B cell (primary cell): ENCODE results near the gene TMEM260. TPM values are rescaled to one million over a fixed set of nuclear protein-coding genes. Genes with fewer than 3 reads are reported as not detected.

ENCODE experiments used
- ATAC-seq: fragments of 200-7000 bp; cut with Tn5 transposase; one replicate; pipeline ENCODE4 v1.10.0; 2021; ENCODE audit warnings: low read depth, mild to moderate bottlenecking, moderate number of reproducible peaks, moderate library complexity
- CTCF ChIA-PET: fragments of 350-600 bp; sonication (Branson Sonifier 250); formaldehyde crosslinking; loops from one replicate; lab custom pipeline; 2021; ENCODE audit warnings: antibody characterized with exemption, inconsistent platforms; lab: Charles Lee
- POLR2A ChIA-PET: fragments of 350-600 bp; sonication (Branson Sonifier 250); formaldehyde crosslinking; loops from one replicate; lab custom pipeline; 2021; ENCODE audit warnings: antibody characterized with exemption; lab: Charles Lee
- DNase-seq: peaks from one replicate; pipeline ENCODE4 v3.0.0; 2013
- H2AFZ ChIP-seq: 2 replicates; pipeline ENCODE4 v1.6.1; 2012; ENCODE audit warnings: mild to moderate bottlenecking, low read depth, low read length; ENCODE audit not compliant: insufficient read depth, poor library complexity, severe bottlenecking
- H3K27ac ChIP-seq, 2 donors: 1 replicate in 1 of 2; 2 replicates in 1 of 2; pipeline ENCODE4 v1.5.1; 2012 to 2013; ENCODE audit warnings: low read length in 2 of 2, mild to moderate bottlenecking in 2 of 2, moderate library complexity in 1 of 2
- H3K27me3 ChIP-seq, 4 experiments: fragments of 200-600 bp in 1 of 4; sonication (generic) in 1 of 4; replicated peaks in 1 of 4; 1 replicate in 2 of 4; 2 replicates in 2 of 4; pipeline versions ENCODE4 v1.6.1 to v1.7.0; 2013 to 2016; ENCODE audit warnings: low read length in 3 of 4, mild to moderate bottlenecking in 2 of 4, mixed read lengths in 1 of 4, moderate library complexity in 1 of 4; ENCODE audit not compliant: insufficient read depth in 4 of 4, control insufficient read depth in 3 of 4; ENCODE audit errors: control extremely low read depth in 1 of 4
- H3K36me3 ChIP-seq, 2 experiments: replicated peaks in 1 of 2; 1 replicate in 1 of 2; 2 replicates in 1 of 2; pipeline versions ENCODE4 v1.6.1 to v1.7.1; 2013; ENCODE audit warnings: low read length in 1 of 2; ENCODE audit not compliant: insufficient read depth in 2 of 2, control insufficient read depth in 1 of 2; ENCODE audit errors: control extremely low read depth in 1 of 2, extremely low read depth in 1 of 2
- H3K4me1 ChIP-seq, 2 donors: fragments of 200-600 bp in 1 of 2; sonication (generic) in 1 of 2; 1 replicate in 1 of 2; 2 replicates in 1 of 2; pipeline versions ENCODE4 v1.5.1 to v1.6.1; 2013 to 2017; ENCODE audit warnings: low read length in 2 of 2; ENCODE audit not compliant: control insufficient read depth in 2 of 2, insufficient read depth in 2 of 2
- H3K4me2 ChIP-seq: replicated peaks from 2 replicates; pipeline ENCODE3; 2012; ENCODE audit warnings: mild to moderate bottlenecking, low read depth, low read length; ENCODE audit not compliant: poor library complexity, severe bottlenecking
- H3K4me3 ChIP-seq, 5 experiments: fragments of 200-600 bp in 1 of 5; sonication (generic) in 1 of 5; 1 replicate in 3 of 5; 2 replicates in 2 of 5; pipeline versions ENCODE4 v1.5.1 to v1.7.0; 2011 to 2016; ENCODE audit warnings: low read length in 4 of 5, mild to moderate bottlenecking in 4 of 5, low read depth in 2 of 5, control low read depth in 1 of 5, moderate library complexity in 1 of 5; ENCODE audit not compliant: insufficient read depth in 1 of 5; ENCODE audit errors: control extremely low read depth in 1 of 5, extremely low read depth in 1 of 5
- H3K79me2 ChIP-seq: fragments of 200-600 bp; sonication (generic); one replicate; pipeline ENCODE4 v1.6.0; 2016; ENCODE audit warnings: low read length; ENCODE audit not compliant: control insufficient read depth, insufficient read depth
- H3K9ac ChIP-seq: fragments of 200-600 bp; sonication (generic); 2 replicates; pipeline ENCODE4 v1.6.1; 2017; ENCODE audit warnings: mild to moderate bottlenecking, low read length, moderate library complexity
- H3K9me3 ChIP-seq, 3 donors: one replicate each; pipeline versions ENCODE4 v1.6.1 to v1.7.1; 2013; ENCODE audit warnings: low read length in 2 of 3; ENCODE audit not compliant: control insufficient read depth in 2 of 3, insufficient read depth in 1 of 3; ENCODE audit errors: control extremely low read depth in 1 of 3
- H4K20me1 ChIP-seq: 2 replicates; pipeline ENCODE4 v1.6.0; 2012; ENCODE audit warnings: mild to moderate bottlenecking, low read length; ENCODE audit not compliant: insufficient read depth, control insufficient read depth, poor library complexity, severe bottlenecking
- H3K27ac Mint-ChIP-seq: one replicate; pipeline ENCODE4 v1.8.0; 2021; ENCODE audit warnings: mixed read lengths
- H3K27me3 Mint-ChIP-seq: one replicate; pipeline ENCODE4 v1.8.0; 2021; ENCODE audit warnings: mixed read lengths
- H3K4me1 Mint-ChIP-seq: one replicate; pipeline ENCODE4 v1.8.0; 2021; ENCODE audit warnings: mixed read lengths
- H3K4me3 Mint-ChIP-seq: one replicate; pipeline ENCODE4 v1.8.0; 2021; ENCODE audit warnings: mixed read lengths
- H3K9me3 Mint-ChIP-seq: one replicate; pipeline ENCODE4 v1.8.0; 2022; ENCODE audit warnings: mixed read lengths; ENCODE audit not compliant: insufficient read depth
- EZH2 ChIP-seq: IDR thresholded peaks from 2 replicates; pipeline ENCODE4 v1.6.1; 2012; ENCODE audit warnings: borderline replicate concordance, low read depth, mild to moderate bottlenecking, moderate library complexity, low read length; ENCODE audit not compliant: insufficient read depth, poor library complexity, severe bottlenecking
- WGBS: methylation state at CpG from one replicate; pipeline ENCODE4 v1.1.5; 2013; ENCODE audit warnings: missing lambda C conversion rate; ENCODE audit not compliant: insufficient coverage; 5-methylcytosine and 5-hydroxymethylcytosine counted together
- intact Hi-C: fragments of 100-400 bp; cut with micrococcal nuclease; formaldehyde crosslinking; loops from one replicate; pipeline ENCODE4 v1.10.0; 2022
- polyA plus RNA-seq: library from polyadenylated mRNA; depleted of rRNA; stranded (reverse); fragments of >200 nt; gene quantifications from 2 replicates; pipeline ENCODE4 v1.2.3, GENCODE V29; 2012
- total RNA-seq, 2 donors: library from RNA; stranded (reverse); fragments of 120-200 nt in 1 of 2; gene quantifications; 1 replicate in 1 of 2; 2 replicates in 1 of 2; pipeline versions ENCODE4 v1.2.3 to v1.2.4, GENCODE V29; 2013 to 2022
- TF ChIP-seq, protein P1 (sequence below): fragments of 200-600 bp; IDR thresholded peaks from one replicate; pipeline ENCODE4 v1.8.0; 2022; ENCODE audit warnings: antibody characterized with exemption, mild to moderate bottlenecking

The TMEM260 gene
- total and polyA plus RNA-seq, 2 donors (not counting 1 experiment from before 2014, with no cell fraction given), result 14.2 to 33.9 TPM

DNA sequence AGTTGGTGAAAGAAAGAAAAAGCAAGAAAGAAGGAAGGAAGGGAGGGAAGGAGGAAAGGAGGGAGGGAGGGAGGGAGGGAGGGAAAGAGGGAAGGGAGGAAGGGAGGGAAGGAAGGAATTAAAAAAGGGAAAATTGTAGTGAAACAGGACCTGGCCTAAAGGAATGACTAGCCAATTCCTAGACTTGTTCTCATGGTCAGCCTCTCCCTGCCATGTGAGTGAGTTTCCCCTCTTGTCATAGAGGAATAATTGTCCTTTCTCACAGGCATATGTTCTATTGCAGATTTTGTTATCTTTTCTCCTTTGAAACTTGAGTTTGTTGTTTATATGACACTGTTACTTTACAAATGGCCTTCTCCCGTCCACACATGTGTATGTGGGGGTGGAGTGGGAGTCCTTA is 81.9 kb downstream of the TMEM260 start:
- Histone ChIP-seq H2AFZ (no peak overlapping the region), H3K4me2 (no peak overlapping the region), H3K4me1 (no peaks in the 10 kb centered on the region), H3K27me3 (no peaks in the 10 kb centered on the region), H3K9me3 (no peaks in the 10 kb centered on the region), H3K27ac (no peak overlapping the region), H3K9ac (no peak overlapping the region), H3K79me2 (no peaks in the 10 kb centered on the region), H3K4me3 (no peak overlapping the region), H3K36me3 (no peaks in the 10 kb centered on the region), H4K20me1 (no peaks in the 10 kb centered on the region)
- Mint-ChIP-seq H3K27me3 (no peaks in the 10 kb centered on the region), H3K9me3 (no peaks in the 10 kb centered on the region), H3K27ac (no peak overlapping the region), H3K4me1 (no peaks in the 10 kb centered on the region), H3K4me3 (no peak overlapping the region)
- ATAC-seq (no peak), DNase-seq (no peak)
- intact Hi-C loops, result loop anchor here (5.0 kb wide), 1 partner anchor 406 kb away; no protein-coding TSS in a partner anchor
- ChIA-PET POLR2A (no interaction called here), CTCF (no interaction called here)
- WGBS, result no CpG with 5 or more reads among the region's 1 CpG
- TF ChIP-seq, protein P1, sequence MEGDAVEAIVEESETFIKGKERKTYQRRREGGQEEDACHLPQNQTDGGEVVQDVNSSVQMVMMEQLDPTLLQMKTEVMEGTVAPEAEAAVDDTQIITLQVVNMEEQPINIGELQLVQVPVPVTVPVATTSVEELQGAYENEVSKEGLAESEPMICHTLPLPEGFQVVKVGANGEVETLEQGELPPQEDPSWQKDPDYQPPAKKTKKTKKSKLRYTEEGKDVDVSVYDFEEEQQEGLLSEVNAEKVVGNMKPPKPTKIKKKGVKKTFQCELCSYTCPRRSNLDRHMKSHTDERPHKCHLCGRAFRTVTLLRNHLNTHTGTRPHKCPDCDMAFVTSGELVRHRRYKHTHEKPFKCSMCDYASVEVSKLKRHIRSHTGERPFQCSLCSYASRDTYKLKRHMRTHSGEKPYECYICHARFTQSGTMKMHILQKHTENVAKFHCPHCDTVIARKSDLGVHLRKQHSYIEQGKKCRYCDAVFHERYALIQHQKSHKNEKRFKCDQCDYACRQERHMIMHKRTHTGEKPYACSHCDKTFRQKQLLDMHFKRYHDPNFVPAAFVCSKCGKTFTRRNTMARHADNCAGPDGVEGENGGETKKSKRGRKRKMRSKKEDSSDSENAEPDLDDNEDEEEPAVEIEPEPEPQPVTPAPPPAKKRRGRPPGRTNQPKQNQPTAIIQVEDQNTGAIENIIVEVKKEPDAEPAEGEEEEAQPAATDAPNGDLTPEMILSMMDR, result no peak
- TF ChIP-seq EZH2, result no peak

- no peak overlapping the region for H3K4me2 ChIP-seq
- no peak overlapping the region for H3K27ac ChIP-seq
- H3K4me3 ChIP-seq, result no peak overlapping the region
- ATAC-seq (no peak), DNase-seq (no peak)
- no peak for TF ChIP-seq EZH2
- TF ChIP-seq, protein P1, result no peak
- WGBS, result 91% methylated on average over 8 of the region's 12 CpGs
- Mint-ChIP-seq H3K27ac (no peak overlapping the region), H3K9me3 (peaks cover 4% of the 10 kb centered on the region), H3K4me3 (no peak overlapping the region), H3K4me1 (no peaks in the 10 kb centered on the region), H3K27me3 (no peaks in the 10 kb centered on the region)
- ChIA-PET CTCF (no interaction called here), POLR2A (interaction anchor here (0.7 kb wide), 1 partner anchor 37 kb away, joined by 4 read pairs; no protein-coding TSS in a partner anchor)
- no peaks in the 10 kb centered on the region for H3K79me2 ChIP-seq
- no peaks in the 10 kb centered on the region for H3K27me3 ChIP-seq
- intact Hi-C loops, result loop anchor here (5.0 kb wide), 1 partner anchor 402 kb away; no protein-coding TSS in a partner anchor
- no peak overlapping the region for H3K9ac ChIP-seq
- no peaks in the 10 kb centered on the region for H3K9me3 ChIP-seq
- no peaks in the 10 kb centered on the region for H4K20me1 ChIP-seq
- no peaks in the 10 kb centered on the region for H3K4me1 ChIP-seq
- H3K36me3 ChIP-seq, result no peaks in the 10 kb centered on the region
- no peak overlapping the region for H2AFZ ChIP-seq
Observed at GRCh38 chr14:56664811-56665421, 85.3 kb downstream of the TMEM260 start.
